Astrocyte (in vitro differentiated cells and primary cell): ENCODE data around the gene GIMAP7. TPM values are rescaled to one million over a fixed set of nuclear protein-coding genes. Genes with fewer than 3 reads are reported as not detected.
"Not testable (repeated sequence)": the region's sequence is repeated elsewhere in the genome, so short reads cannot be mapped to it uniquely, and the experiment has no call there.

Experiments used
- DNase-seq: peaks from one replicate; pipeline ENCODE4 v3.0.0-alpha.2; 2010; ENCODE audit warnings: low read depth
- FAIRE-seq: peaks from 2 replicates; lab custom pipeline; 2011; peaks lifted over from hg19 to GRCh38; lab: Jason Lieb, UNC
- H2AFZ ChIP-seq: 2 replicates; pipeline ENCODE4 v1.6.0; 2012; ENCODE audit warnings: low read depth, low read length, inconsistent platforms
- H3K27ac ChIP-seq: 2 replicates; pipeline ENCODE4 v1.5.1; 2011; ENCODE audit warnings: low read depth, low read length, inconsistent platforms
- H3K27me3 ChIP-seq: 2 replicates; pipeline ENCODE4 v1.6.0; 2011; ENCODE audit warnings: low read length, inconsistent platforms; ENCODE audit not compliant: insufficient read depth
- H3K36me3 ChIP-seq: 2 replicates; pipeline ENCODE4 v1.5.1; 2011; ENCODE audit warnings: low read length, inconsistent platforms; ENCODE audit not compliant: insufficient read depth
- H3K4me1 ChIP-seq: 2 replicates; pipeline ENCODE4 v1.5.1; 2011; ENCODE audit warnings: low read length, inconsistent platforms; ENCODE audit not compliant: insufficient read depth
- H3K4me2 ChIP-seq: 2 replicates; pipeline ENCODE4 v1.6.0; 2012; ENCODE audit warnings: low read length, inconsistent platforms
- H3K4me3 ChIP-seq: 2 replicates; pipeline ENCODE4 v1.5.1; 2011; ENCODE audit warnings: low read depth, mild to moderate bottlenecking, low read length, inconsistent platforms; ENCODE audit not compliant: insufficient read depth
- H3K79me2 ChIP-seq: 2 replicates; pipeline ENCODE4 v1.6.0; 2012; ENCODE audit warnings: mild to moderate bottlenecking, low read length, inconsistent platforms; ENCODE audit not compliant: insufficient read depth
- H3K9ac ChIP-seq: 2 replicates; pipeline ENCODE4 v1.6.0; 2012; ENCODE audit warnings: mild to moderate bottlenecking, low read length, inconsistent platforms
- H3K9me3 ChIP-seq: 2 replicates; pipeline ENCODE4 v1.5.1; 2012; ENCODE audit warnings: low read depth, mild to moderate bottlenecking, low read length, inconsistent platforms; ENCODE audit not compliant: insufficient read depth
- H4K20me1 ChIP-seq: 2 replicates; pipeline ENCODE4 v1.6.0; 2012; ENCODE audit warnings: low read length, inconsistent platforms; ENCODE audit not compliant: insufficient read depth
- H3K27ac Mint-ChIP-seq: one replicate; pipeline ENCODE4 v1.8.0; 2021; ENCODE audit warnings: mild to moderate bottlenecking, mixed read lengths; ENCODE audit not compliant: unreplicated experiment
- H3K27me3 Mint-ChIP-seq: one replicate; pipeline ENCODE4 v1.8.0; 2021; ENCODE audit warnings: low read depth, mixed read lengths; ENCODE audit not compliant: unreplicated experiment
- H3K36me3 Mint-ChIP-seq: one replicate; pipeline ENCODE4 v1.8.0; 2021; ENCODE audit warnings: low read depth, mixed read lengths; ENCODE audit not compliant: unreplicated experiment
- H3K4me1 Mint-ChIP-seq: one replicate; pipeline ENCODE4 v1.8.0; 2021; ENCODE audit warnings: low read depth, mixed read lengths; ENCODE audit not compliant: unreplicated experiment
- H3K4me3 Mint-ChIP-seq: one replicate; pipeline ENCODE4 v1.8.0; 2021; ENCODE audit warnings: mild to moderate bottlenecking, moderate library complexity, mixed read lengths; ENCODE audit not compliant: unreplicated experiment
- H3K9me3 Mint-ChIP-seq: one replicate; pipeline ENCODE4 v1.8.0; 2021; ENCODE audit warnings: mild to moderate bottlenecking, mixed read lengths; ENCODE audit not compliant: unreplicated experiment
- EZH2 ChIP-seq: IDR thresholded peaks from 2 replicates; pipeline ENCODE4 v1.6.1; 2012; ENCODE audit warnings: mild to moderate bottlenecking, low read length, inconsistent platforms; ENCODE audit not compliant: insufficient read depth
- total RNA-seq: library from RNA; stranded (reverse); gene quantifications from 2 replicates; pipeline ENCODE4 v1.2.1, GENCODE V29; 2021
- TF ChIP-seq, protein P1 (sequence below): IDR thresholded peaks from 2 replicates; pipeline ENCODE4 v1.5.1; 2011; ENCODE audit warnings: low read depth, mild to moderate bottlenecking, inconsistent platforms, low read length, moderate library complexity; ENCODE audit not compliant: insufficient read depth

The GIMAP7 gene
- total RNA-seq, 1 donor from 2014 or later, result not detected

DNA sequence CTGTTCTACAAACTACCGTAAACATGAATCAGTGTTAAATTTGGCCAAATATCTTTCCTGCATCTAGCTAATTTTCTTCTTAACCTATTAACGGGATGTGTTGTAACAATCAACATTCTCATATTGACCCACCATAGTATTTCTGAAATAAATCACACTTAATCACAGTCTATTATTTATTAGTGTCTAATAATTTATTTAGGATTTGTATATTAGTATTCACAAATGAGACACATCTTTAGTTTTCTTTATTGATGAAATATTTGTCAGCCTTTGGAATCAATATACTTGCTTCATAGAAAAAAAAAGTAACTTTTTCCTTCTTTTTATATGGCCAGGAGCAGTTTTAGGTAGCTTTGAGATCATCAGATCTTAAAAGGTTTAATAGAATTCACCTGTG, 4.6 kb downstream of the GIMAP7 start:
- Histone ChIP-seq H3K9me3 (no peaks in the 10 kb centered on the region), H3K9ac (no peak overlapping the region), H3K36me3 (no peaks in the 10 kb centered on the region), H3K27me3 (no peaks in the 10 kb centered on the region), H2AFZ (no peak overlapping the region), H3K79me2 (no peaks in the 10 kb centered on the region), H3K27ac (no peak overlapping the region), H3K4me1 (no peaks in the 10 kb centered on the region), H3K4me2 (no peak overlapping the region), H3K4me3 (no peak overlapping the region), H4K20me1 (no peaks in the 10 kb centered on the region)
- no peak for DNase-seq
- TF ChIP-seq, protein P1, sequence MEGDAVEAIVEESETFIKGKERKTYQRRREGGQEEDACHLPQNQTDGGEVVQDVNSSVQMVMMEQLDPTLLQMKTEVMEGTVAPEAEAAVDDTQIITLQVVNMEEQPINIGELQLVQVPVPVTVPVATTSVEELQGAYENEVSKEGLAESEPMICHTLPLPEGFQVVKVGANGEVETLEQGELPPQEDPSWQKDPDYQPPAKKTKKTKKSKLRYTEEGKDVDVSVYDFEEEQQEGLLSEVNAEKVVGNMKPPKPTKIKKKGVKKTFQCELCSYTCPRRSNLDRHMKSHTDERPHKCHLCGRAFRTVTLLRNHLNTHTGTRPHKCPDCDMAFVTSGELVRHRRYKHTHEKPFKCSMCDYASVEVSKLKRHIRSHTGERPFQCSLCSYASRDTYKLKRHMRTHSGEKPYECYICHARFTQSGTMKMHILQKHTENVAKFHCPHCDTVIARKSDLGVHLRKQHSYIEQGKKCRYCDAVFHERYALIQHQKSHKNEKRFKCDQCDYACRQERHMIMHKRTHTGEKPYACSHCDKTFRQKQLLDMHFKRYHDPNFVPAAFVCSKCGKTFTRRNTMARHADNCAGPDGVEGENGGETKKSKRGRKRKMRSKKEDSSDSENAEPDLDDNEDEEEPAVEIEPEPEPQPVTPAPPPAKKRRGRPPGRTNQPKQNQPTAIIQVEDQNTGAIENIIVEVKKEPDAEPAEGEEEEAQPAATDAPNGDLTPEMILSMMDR, result no peak
- TF ChIP-seq EZH2, result no peak
- H3K4me1 Mint-ChIP-seq, result no peaks in the 10 kb centered on the region
- H3K27ac Mint-ChIP-seq, result no peak overlapping the region
- no peak overlapping the region for H3K4me3 Mint-ChIP-seq
- peaks cover 6% of the 10 kb centered on the region for H3K27me3 Mint-ChIP-seq
- no peaks in the 10 kb centered on the region for H3K36me3 Mint-ChIP-seq
- no peaks in the 10 kb centered on the region for H3K9me3 Mint-ChIP-seq
- FAIRE-seq, result no peak

DNA sequence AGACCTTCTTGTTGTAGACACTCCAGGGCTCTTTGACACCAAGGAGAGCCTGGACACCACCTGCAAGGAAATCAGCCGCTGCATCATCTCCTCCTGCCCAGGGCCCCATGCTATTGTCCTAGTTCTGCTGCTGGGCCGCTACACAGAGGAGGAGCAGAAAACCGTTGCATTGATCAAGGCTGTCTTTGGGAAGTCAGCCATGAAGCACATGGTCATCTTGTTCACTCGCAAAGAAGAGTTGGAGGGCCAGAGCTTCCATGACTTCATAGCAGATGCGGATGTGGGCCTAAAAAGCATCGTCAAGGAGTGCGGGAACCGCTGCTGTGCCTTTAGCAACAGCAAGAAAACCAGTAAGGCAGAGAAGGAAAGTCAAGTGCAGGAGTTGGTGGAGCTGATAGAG, 5.5 kb downstream of the GIMAP7 start:
- Histone ChIP-seq H3K27ac (no peak overlapping the region), H4K20me1 (no peaks in the 10 kb centered on the region), H3K9me3 (no peaks in the 10 kb centered on the region), H3K27me3 (no peaks in the 10 kb centered on the region), H3K4me3 (no peak overlapping the region), H3K79me2 (no peaks in the 10 kb centered on the region), H2AFZ (no peak overlapping the region), H3K4me2 (no peak overlapping the region), H3K9ac (no peak overlapping the region), H3K36me3 (no peaks in the 10 kb centered on the region), H3K4me1 (no peaks in the 10 kb centered on the region)
- Mint-ChIP-seq H3K27me3 (peaks cover 8% of the 10 kb centered on the region), H3K4me1 (no peaks in the 10 kb centered on the region), H3K27ac (no peak overlapping the region), H3K36me3 (no peaks in the 10 kb centered on the region), H3K9me3 (peaks cover 2% of the 10 kb centered on the region), H3K4me3 (no peak overlapping the region)
- DNase-seq, result no peak
- FAIRE-seq, result no peak
- TF ChIP-seq, protein P1, result no peak

DNA sequence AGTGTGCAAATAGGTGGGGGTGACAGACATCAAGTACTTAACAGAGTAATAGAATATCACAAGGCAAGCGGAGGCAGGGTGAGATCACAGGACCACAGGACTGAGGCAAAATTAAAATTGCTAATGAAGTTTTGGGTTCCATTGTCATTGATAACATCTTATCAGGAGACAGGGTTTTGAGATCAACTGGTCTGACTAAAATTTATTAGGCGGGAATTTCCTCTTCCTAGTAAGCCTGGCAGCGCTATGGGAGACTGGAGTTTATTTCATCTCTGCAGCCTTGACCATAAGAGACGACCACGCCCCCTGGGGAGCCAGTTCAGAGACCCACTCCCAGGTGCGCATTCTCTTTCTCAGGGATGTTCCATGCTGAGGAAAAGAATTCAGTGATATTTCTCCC, 8.3 kb downstream of the GIMAP7 start:
- not testable (repeated sequence) for FAIRE-seq, H3K4me1 Mint-ChIP-seq, H3K79me2 ChIP-seq, H3K27ac Mint-ChIP-seq, H3K36me3 Mint-ChIP-seq, H3K27me3 ChIP-seq, H4K20me1 ChIP-seq, H2AFZ ChIP-seq, H3K27ac ChIP-seq, H3K27me3 Mint-ChIP-seq, H3K36me3 ChIP-seq, H3K9ac ChIP-seq, DNase-seq, H3K4me1 ChIP-seq, H3K4me3 ChIP-seq, H3K9me3 ChIP-seq, H3K9me3 Mint-ChIP-seq, H3K4me3 Mint-ChIP-seq, H3K4me2 ChIP-seq
